PFSK-1 (cell line): ENCODE results near the gene IL17RC.
A peak's percentile ranks its signal among the peaks of the same experiment; 100 is the strongest.

Source experiments
- FOXP2 ChIP-seq: optimal IDR thresholded peaks from 2 replicates; pipeline ENCODE3; 2011; ENCODE audit warnings: borderline replicate concordance, control low read depth, inconsistent platforms; ENCODE audit not compliant: insufficient read depth; ENCODE audit errors: extremely low read length, extremely low read depth
- POLR2AphosphoS5 ChIP-seq: IDR thresholded peaks from 2 replicates; pipeline ENCODE4 v1.6.1; 2012; ENCODE audit warnings: low read depth, mild to moderate bottlenecking, control low read depth, low read length, moderate library complexity
- SIN3A ChIP-seq: IDR thresholded peaks from 2 replicates; pipeline ENCODE4 v1.6.1; 2012; ENCODE audit warnings: mild to moderate bottlenecking, low read length, moderate library complexity, borderline replicate concordance; ENCODE audit not compliant: insufficient read depth
- TAF1 ChIP-seq: IDR thresholded peaks from 2 replicates; pipeline ENCODE4 v1.6.1; 2012; ENCODE audit warnings: low read length, control low read depth, borderline replicate concordance; ENCODE audit not compliant: insufficient read depth
- TF ChIP-seq, protein P1 (sequence below), 2 experiments: IDR thresholded peaks; 2 replicates each; pipeline versions ENCODE4 v1.6.1 to v1.8.0; 2011 to 2012; ENCODE audit warnings: low read depth in 2 of 2, low read length in 2 of 2, control low read depth in 1 of 2, inconsistent platforms in 1 of 2, mild to moderate bottlenecking in 1 of 2, moderate library complexity in 1 of 2; ENCODE audit not compliant: insufficient read depth in 1 of 2

Gene IL17RC

DNA sequence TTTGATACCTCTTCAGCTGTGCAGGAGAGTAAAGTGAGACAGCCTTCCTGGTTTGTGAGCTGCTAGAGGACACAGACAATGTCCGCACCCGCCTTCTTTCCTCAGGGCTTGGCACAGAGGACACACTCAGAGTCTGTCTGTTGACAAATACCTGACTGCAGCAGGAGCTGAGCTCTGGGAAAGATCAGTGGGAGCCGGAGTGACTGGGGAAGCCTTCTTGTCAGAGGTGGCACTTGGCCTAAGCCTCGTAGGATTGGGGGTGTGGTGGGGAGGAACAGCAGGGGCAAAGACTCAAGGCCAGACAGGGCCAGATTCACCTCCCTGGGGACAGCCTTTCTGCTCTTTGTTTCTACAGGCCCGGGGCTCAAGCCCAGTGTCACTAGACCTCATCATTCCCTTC is 3.3 kb upstream of the IL17RC start:
- no peak for TF ChIP-seq SIN3A
- TF ChIP-seq TAF1, result no peak
- TF ChIP-seq, protein P1, sequence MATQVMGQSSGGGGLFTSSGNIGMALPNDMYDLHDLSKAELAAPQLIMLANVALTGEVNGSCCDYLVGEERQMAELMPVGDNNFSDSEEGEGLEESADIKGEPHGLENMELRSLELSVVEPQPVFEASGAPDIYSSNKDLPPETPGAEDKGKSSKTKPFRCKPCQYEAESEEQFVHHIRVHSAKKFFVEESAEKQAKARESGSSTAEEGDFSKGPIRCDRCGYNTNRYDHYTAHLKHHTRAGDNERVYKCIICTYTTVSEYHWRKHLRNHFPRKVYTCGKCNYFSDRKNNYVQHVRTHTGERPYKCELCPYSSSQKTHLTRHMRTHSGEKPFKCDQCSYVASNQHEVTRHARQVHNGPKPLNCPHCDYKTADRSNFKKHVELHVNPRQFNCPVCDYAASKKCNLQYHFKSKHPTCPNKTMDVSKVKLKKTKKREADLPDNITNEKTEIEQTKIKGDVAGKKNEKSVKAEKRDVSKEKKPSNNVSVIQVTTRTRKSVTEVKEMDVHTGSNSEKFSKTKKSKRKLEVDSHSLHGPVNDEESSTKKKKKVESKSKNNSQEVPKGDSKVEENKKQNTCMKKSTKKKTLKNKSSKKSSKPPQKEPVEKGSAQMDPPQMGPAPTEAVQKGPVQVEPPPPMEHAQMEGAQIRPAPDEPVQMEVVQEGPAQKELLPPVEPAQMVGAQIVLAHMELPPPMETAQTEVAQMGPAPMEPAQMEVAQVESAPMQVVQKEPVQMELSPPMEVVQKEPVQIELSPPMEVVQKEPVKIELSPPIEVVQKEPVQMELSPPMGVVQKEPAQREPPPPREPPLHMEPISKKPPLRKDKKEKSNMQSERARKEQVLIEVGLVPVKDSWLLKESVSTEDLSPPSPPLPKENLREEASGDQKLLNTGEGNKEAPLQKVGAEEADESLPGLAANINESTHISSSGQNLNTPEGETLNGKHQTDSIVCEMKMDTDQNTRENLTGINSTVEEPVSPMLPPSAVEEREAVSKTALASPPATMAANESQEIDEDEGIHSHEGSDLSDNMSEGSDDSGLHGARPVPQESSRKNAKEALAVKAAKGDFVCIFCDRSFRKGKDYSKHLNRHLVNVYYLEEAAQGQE (IDR thresholded peaks at IDR 0.05; ENCODE audit: insufficient read depth in 1 of 2, low read depth in 2 of 2, low read length in 2 of 2), result no peak
- no peak for TF ChIP-seq FOXP2
- TF ChIP-seq POLR2AphosphoS5, result no peak

- TF ChIP-seq SIN3A (no peak), TAF1 (no peak), FOXP2 (no peak), POLR2AphosphoS5 (no peak)
- TF ChIP-seq, protein P1 (IDR thresholded peaks at IDR 0.05; ENCODE audit: insufficient read depth in 1 of 2, low read depth in 2 of 2, low read length in 2 of 2), result no peak
Observed at GRCh38 chr3:9914011-9914410, 2.9 kb upstream of the IL17RC start.

- TF ChIP-seq, protein P1 (IDR thresholded peaks at IDR 0.05; ENCODE audit: insufficient read depth in 1 of 2, low read depth in 2 of 2, low read length in 2 of 2), result no peak
- TF ChIP-seq SIN3A (no peak), FOXP2 (no peak), TAF1 (no peak), POLR2AphosphoS5 (no peak)
Observed at GRCh38 chr3:9914559-9915253, 2.2 kb upstream of the IL17RC start.

DNA sequence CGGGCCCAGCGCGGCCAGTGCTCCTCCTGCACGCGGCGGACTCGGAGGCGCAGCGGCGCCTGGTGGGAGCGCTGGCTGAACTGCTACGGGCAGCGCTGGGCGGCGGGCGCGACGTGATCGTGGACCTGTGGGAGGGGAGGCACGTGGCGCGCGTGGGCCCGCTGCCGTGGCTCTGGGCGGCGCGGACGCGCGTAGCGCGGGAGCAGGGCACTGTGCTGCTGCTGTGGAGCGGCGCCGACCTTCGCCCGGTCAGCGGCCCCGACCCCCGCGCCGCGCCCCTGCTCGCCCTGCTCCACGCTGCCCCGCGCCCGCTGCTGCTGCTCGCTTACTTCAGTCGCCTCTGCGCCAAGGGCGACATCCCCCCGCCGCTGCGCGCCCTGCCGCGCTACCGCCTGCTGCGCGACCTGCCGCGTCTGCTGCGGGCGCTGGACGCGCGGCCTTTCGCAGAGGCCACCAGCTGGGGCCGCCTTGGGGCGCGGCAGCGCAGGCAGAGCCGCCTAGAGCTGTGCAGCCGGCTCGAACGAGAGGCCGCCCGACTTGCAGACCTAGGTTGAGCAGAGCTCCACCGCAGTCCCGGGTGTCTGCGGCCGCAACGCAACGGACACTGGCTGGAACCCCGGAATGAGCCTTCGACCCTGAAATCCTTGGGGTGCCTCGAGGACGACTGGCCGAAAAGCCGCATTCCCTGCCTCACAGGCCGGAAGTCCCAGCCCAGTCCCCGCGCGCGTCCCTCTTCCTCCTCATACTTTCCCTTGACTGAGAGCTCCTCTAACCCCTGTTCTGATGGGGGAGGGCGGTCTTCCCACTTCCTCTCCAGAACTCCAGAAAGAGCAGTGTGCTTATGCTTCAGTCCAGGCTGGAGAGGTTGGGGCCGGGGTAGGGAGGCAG is 1.4 kb upstream of the IL17RC start:
- TF ChIP-seq SIN3A, result no peak
- peak; percentile 79 for TF ChIP-seq POLR2AphosphoS5
- TF ChIP-seq, protein P1 (IDR thresholded peaks at IDR 0.05; ENCODE audit: insufficient read depth in 1 of 2, low read depth in 2 of 2, low read length in 2 of 2), result no peak
- TF ChIP-seq FOXP2, result peak; percentile 23
- no peak for TF ChIP-seq TAF1
